Karpas-422 (cell line): Measurements from ENCODE around the gene EML1. TPM values are rescaled to one million over a fixed set of nuclear protein-coding genes. Genes with fewer than 3 reads are reported as not detected.

Experiments
- DNase-seq: peaks from one replicate; pipeline ENCODE4 v3.0.0-alpha.2; 2015
- H2AFZ ChIP-seq: fragments of 200-600 bp; sonication (generic); 2 replicates; pipeline ENCODE4 v1.6.1; 2014; ENCODE audit warnings: antibody characterized with exemption, low read length, mixed read lengths
- H3K27ac ChIP-seq: fragments of 200-600 bp; sonication (generic); 2 replicates; pipeline ENCODE4 v1.5.1; 2014; ENCODE audit warnings: mild to moderate bottlenecking, low read length, moderate library complexity
- H3K27me3 ChIP-seq: fragments of 200-600 bp; sonication (generic); 2 replicates; pipeline ENCODE4 v1.6.1; 2014; ENCODE audit warnings: low read length, mixed read lengths
- H3K36me3 ChIP-seq: fragments of 200-600 bp; sonication (generic); 2 replicates; pipeline ENCODE4 v1.6.1; 2014; ENCODE audit warnings: low read length, mixed read lengths; ENCODE audit not compliant: insufficient read depth
- H3K4me1 ChIP-seq: fragments of 200-600 bp; sonication (generic); 2 replicates; pipeline ENCODE4 v1.6.1; 2014; ENCODE audit warnings: mild to moderate bottlenecking, low read length, mixed read lengths
- H3K4me2 ChIP-seq: fragments of 200-600 bp; sonication (generic); 2 replicates; pipeline ENCODE4 v1.6.1; 2014; ENCODE audit warnings: low read length, low read depth, mild to moderate bottlenecking; ENCODE audit not compliant: poor library complexity, severe bottlenecking
- H3K4me3 ChIP-seq: fragments of 200-600 bp; sonication (generic); 2 replicates; pipeline ENCODE4 v1.5.1; 2014; ENCODE audit warnings: mild to moderate bottlenecking, antibody characterized with exemption, low read length, mixed read lengths
- H3K79me2 ChIP-seq: fragments of 200-600 bp; sonication (generic); 2 replicates; pipeline ENCODE4 v1.6.1; 2014; ENCODE audit warnings: mild to moderate bottlenecking, low read length, mixed read lengths
- H3K9ac ChIP-seq: fragments of 200-600 bp; sonication (generic); 2 replicates; pipeline ENCODE4 v1.6.0; 2014; ENCODE audit warnings: low read length
- H3K9me2 ChIP-seq: fragments of 200-600 bp; sonication (generic), shearing (Covaris generic); replicated peaks from 2 replicates; pipeline ENCODE4 v1.6.0; 2014; ENCODE audit warnings: mild to moderate bottlenecking, low read length, moderate library complexity; ENCODE audit not compliant: insufficient read depth
- H3K9me3 ChIP-seq: fragments of 300-700, 200-600 bp; sonication (generic); 2 replicates; pipeline ENCODE4 v1.6.1; 2014; ENCODE audit warnings: low read length, mixed read lengths
- H4K20me1 ChIP-seq: fragments of 200-600 bp; sonication (generic); 2 replicates; pipeline ENCODE4 v1.6.1; 2014; ENCODE audit warnings: mild to moderate bottlenecking, antibody characterized with exemption, low read length, low read depth; ENCODE audit not compliant: insufficient read depth
- total RNA-seq: library from RNA; depleted of rRNA; stranded (reverse); fragments of >200 nt; shearing (Covaris generic); gene quantifications from 2 replicates; pipeline ENCODE4 v1.2.3, GENCODE V29; 2014; ENCODE audit warnings: low replicate concordance

Gene EML1
- total RNA-seq, 1 experiment from 2014 or later, result not detected

DNA sequence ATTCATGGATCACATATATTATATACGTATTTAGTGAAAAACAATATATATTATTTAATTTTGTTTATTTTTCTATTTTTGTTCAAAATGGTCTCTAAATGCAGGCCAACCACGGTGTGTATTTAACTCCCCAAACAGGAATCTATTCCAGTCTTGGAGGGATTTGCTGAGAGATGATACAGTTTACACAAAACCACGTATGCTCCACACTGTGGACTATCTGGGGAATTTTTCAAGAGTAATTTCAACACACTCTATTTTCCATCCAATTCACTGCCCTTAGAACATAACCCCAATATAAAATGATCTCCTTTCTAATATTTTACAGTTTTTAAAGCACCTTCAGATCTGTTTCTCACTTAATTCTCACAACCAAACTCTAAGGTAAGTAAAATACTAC, 15.3 kb downstream of the EML1 start:
- Histone ChIP-seq H3K79me2 (no peaks in the 10 kb centered on the region), H3K4me1 (no peaks in the 10 kb centered on the region), H2AFZ (no peak overlapping the region), H3K27me3 (no peaks in the 10 kb centered on the region; the same call in 1 of the 2 replicates), H3K27ac (no peak overlapping the region), H3K9ac (no peak overlapping the region), H3K36me3 (no peaks in the 10 kb centered on the region), H3K9me3 (no peaks in the 10 kb centered on the region), H4K20me1 (0 out of 2 replicates have a peak, but pooled peaks cover 8% of the 10 kb centered on the region), H3K9me2 (no peaks in the 10 kb centered on the region), H3K4me3 (no peak overlapping the region), H3K4me2 (no peak overlapping the region)
- no peak for DNase-seq

- Histone ChIP-seq H3K27me3 (no peaks in the 10 kb centered on the region; the same call in 1 of the 2 replicates), H3K4me3 (no peak overlapping the region), H2AFZ (no peak overlapping the region), H3K27ac (no peak overlapping the region), H3K36me3 (no peaks in the 10 kb centered on the region), H3K9me2 (no peaks in the 10 kb centered on the region), H3K79me2 (no peaks in the 10 kb centered on the region), H3K4me2 (no peak overlapping the region), H3K9me3 (no peaks in the 10 kb centered on the region), H3K9ac (no peak overlapping the region), H4K20me1 (0 out of 2 replicates have a peak, but pooled peaks cover 8% of the 10 kb centered on the region), H3K4me1 (no peaks in the 10 kb centered on the region)
- DNase-seq, result no peak
Measured at GRCh38 chr14:99809360-99809759, 16.1 kb downstream of the EML1 start.

GRCh38 chr14:99809859-99810558, 16.8 kb downstream of the EML1 start:
- no peak overlapping the region for H3K27ac ChIP-seq
- H3K79me2 ChIP-seq, result no peaks in the 10 kb centered on the region
- H3K9ac ChIP-seq, result no peak overlapping the region
- H3K27me3 ChIP-seq, result no peaks in the 10 kb centered on the region; the same call in 1 of the 2 replicates
- H3K4me3 ChIP-seq, result no peak overlapping the region
- 0 out of 2 replicates have a peak, but pooled peaks cover 8% of the 10 kb centered on the region for H4K20me1 ChIP-seq
- H3K9me3 ChIP-seq, result no peaks in the 10 kb centered on the region
- no peak for DNase-seq
- H3K36me3 ChIP-seq, result no peaks in the 10 kb centered on the region
- no peaks in the 10 kb centered on the region for H3K4me1 ChIP-seq
- no peaks in the 10 kb centered on the region for H3K9me2 ChIP-seq
- H3K4me2 ChIP-seq, result no peak overlapping the region
- no peak overlapping the region for H2AFZ ChIP-seq

GRCh38 chr14:99810559-99810874, 17.3 kb downstream of the EML1 start:
- Histone ChIP-seq H3K9me3 (no peaks in the 10 kb centered on the region), H3K9me2 (no peaks in the 10 kb centered on the region), H3K79me2 (no peaks in the 10 kb centered on the region), H3K4me1 (no peaks in the 10 kb centered on the region), H3K36me3 (no peaks in the 10 kb centered on the region), H2AFZ (no peak overlapping the region), H3K27me3 (no peaks in the 10 kb centered on the region; the same call in 1 of the 2 replicates), H4K20me1 (0 out of 2 replicates have a peak, but pooled peaks cover 8% of the 10 kb centered on the region), H3K9ac (no peak overlapping the region), H3K27ac (no peak overlapping the region), H3K4me3 (no peak overlapping the region), H3K4me2 (no peak overlapping the region)
- no peak for DNase-seq

DNA sequence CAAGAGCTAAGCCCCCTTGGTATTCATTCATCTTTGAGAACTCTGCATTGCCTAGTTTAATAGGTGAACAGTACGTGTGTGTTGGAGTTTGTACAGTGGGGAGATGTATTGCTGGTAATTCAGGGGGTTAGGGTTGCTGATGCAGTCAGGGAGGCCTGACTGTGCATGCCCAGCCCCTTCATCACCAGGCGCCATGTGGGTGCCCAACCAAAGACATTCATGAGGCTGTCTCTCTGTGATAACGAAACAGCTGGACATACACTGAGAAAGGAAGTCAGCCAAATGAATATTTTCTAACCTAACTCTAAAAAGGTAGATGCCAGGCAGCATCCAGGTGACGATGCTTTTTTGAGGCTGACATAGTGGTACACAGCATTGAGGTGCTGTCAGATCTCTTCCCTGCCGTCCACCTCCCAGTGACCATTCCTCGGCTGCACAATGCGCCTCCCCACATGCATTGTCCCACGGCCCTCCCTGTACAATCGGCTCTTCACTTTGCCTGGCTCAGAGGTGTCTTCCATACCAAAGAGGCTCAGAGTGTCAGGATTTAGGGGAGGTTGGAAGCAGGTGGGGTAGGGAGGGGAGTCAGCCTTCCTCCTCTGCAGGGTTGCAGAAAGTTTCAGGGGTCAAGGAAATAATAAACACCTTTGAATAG, 19.0 kb downstream of the EML1 start:
- H3K27ac ChIP-seq, result no peak overlapping the region
- H3K9ac ChIP-seq, result no peak overlapping the region
- H3K4me1 ChIP-seq, result no peaks in the 10 kb centered on the region
- H2AFZ ChIP-seq, result no peak overlapping the region
- H3K9me3 ChIP-seq, result no peaks in the 10 kb centered on the region
- no peak overlapping the region for H3K4me3 ChIP-seq
- no peak for DNase-seq
- H3K27me3 ChIP-seq, result no peaks in the 10 kb centered on the region; the same call in 1 of the 2 replicates
- no peaks in the 10 kb centered on the region for H3K79me2 ChIP-seq
- 0 out of 2 replicates have a peak, but pooled peaks cover 8% of the 10 kb centered on the region for H4K20me1 ChIP-seq
- no peaks in the 10 kb centered on the region for H3K9me2 ChIP-seq
- no peak overlapping the region for H3K4me2 ChIP-seq
- no peaks in the 10 kb centered on the region for H3K36me3 ChIP-seq

- H3K27ac ChIP-seq, result no peak overlapping the region
- no peak overlapping the region for H2AFZ ChIP-seq
- no peak overlapping the region for H3K4me3 ChIP-seq
- no peaks in the 10 kb centered on the region for H3K36me3 ChIP-seq
- H3K9me3 ChIP-seq, result no peaks in the 10 kb centered on the region
- H4K20me1 ChIP-seq, result 0 out of 2 replicates have a peak, but pooled peaks cover 8% of the 10 kb centered on the region
- no peak overlapping the region for H3K4me2 ChIP-seq
- H3K4me1 ChIP-seq, result no peaks in the 10 kb centered on the region
- H3K9ac ChIP-seq, result no peak overlapping the region
- H3K9me2 ChIP-seq, result no peaks in the 10 kb centered on the region
- DNase-seq, result no peak
- H3K27me3 ChIP-seq, result no peaks in the 10 kb centered on the region; the same call in 1 of the 2 replicates
- no peaks in the 10 kb centered on the region for H3K79me2 ChIP-seq
Measured at GRCh38 chr14:99812892-99813291, 19.7 kb downstream of the EML1 start.

DNA sequence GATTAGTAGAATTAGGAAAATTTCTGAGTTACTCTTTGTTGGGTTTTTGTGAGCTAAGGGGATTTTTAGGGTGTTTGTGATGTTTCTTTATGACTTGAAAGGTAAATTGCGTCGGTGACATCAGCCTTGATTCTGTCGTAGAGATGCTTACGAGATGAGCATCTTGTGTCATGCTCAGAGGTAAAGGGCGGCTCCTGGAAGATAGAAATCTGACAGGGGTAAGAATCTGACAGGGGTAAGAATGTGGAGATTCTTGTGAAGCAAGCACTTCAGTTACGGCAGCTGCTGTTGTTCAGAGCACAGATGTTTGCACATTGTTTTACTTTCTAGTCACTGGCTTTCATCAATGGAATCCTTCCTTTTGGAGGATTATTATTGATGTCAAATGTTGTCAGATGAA, 22.5 kb downstream of the EML1 start:
- Histone ChIP-seq H3K9me2 (no peaks in the 10 kb centered on the region), H2AFZ (no peak overlapping the region), H4K20me1 (0 out of 2 replicates have a peak, but pooled peaks cover 8% of the 10 kb centered on the region), H3K4me1 (no peaks in the 10 kb centered on the region), H3K27ac (no peak overlapping the region), H3K79me2 (no peaks in the 10 kb centered on the region), H3K9ac (no peak overlapping the region), H3K36me3 (no peaks in the 10 kb centered on the region), H3K4me2 (no peak overlapping the region), H3K4me3 (no peak overlapping the region), H3K27me3 (no peaks in the 10 kb centered on the region), H3K9me3 (no peaks in the 10 kb centered on the region)
- no peak for DNase-seq

DNA sequence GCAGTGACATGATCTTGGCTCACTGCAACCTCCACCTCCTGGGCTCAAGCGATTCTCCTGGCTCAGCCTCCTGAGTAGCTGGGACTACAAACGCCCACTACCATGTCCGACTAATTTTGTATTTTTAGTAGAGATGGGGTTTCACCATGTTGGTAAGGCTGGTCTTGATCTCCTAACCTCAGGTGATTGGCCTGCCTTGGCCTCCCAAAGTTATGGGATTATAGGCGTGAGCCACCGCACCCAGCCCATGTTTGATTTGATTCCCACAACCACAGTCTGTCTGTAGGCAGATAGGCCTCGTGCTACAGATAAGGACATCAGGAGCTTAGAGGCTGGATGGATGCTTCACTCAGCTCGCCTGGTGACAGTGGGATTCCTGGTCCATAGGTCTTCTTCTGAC, 23.0 kb downstream of the EML1 start:
- no peak overlapping the region for H3K4me2 ChIP-seq
- no peaks in the 10 kb centered on the region for H3K4me1 ChIP-seq
- DNase-seq, result no peak
- H3K9me2 ChIP-seq, result no peaks in the 10 kb centered on the region
- H3K9me3 ChIP-seq, result no peaks in the 10 kb centered on the region
- H3K79me2 ChIP-seq, result no peaks in the 10 kb centered on the region
- H3K4me3 ChIP-seq, result no peak overlapping the region
- no peaks in the 10 kb centered on the region for H3K27me3 ChIP-seq
- no peak overlapping the region for H3K27ac ChIP-seq
- H3K36me3 ChIP-seq, result no peaks in the 10 kb centered on the region
- H4K20me1 ChIP-seq, result 0 out of 2 replicates have a peak, but pooled peaks cover 8% of the 10 kb centered on the region
- H3K9ac ChIP-seq, result no peak overlapping the region
- H2AFZ ChIP-seq, result no peak overlapping the region
